GM18868 (cell line): Measurements from ENCODE around the gene SFXN4.
"Not testable (repeated sequence)": the region's sequence is repeated elsewhere in the genome, so short reads cannot be mapped to it uniquely, and the experiment has no call there.

ENCODE experiments used
- ATAC-seq: cut with Tn5 transposase; IDR thresholded peaks from one replicate; pipeline ENCODE4 v1.9.1; 2021; ENCODE audit warnings: mild to moderate bottlenecking, moderate library complexity; ENCODE audit not compliant: unreplicated experiment

The SFXN4 gene

DNA sequence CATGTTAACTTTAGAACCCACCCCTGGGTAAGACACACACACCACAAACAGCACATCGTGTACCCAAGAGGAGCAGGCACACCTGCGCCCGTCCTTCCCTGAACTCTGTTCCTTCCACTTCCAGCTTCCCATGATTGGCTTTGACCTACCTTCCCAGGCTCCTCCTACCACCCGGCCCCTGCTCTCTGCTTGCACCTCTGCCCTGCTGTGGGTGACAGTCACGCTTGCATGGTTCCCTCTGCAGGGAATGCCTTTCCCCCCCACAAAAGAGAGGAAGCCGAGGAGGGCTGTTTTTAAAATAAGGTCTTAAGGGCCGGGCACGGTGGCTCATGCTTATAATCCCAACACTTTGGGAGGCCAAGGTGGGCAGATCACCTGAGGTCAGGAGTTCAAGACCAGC, 16.4 kb downstream of the SFXN4 start:
- ATAC-seq: no peak

- no peak for ATAC-seq
Observed at GRCh38 chr10:119143657-119144056, 21.9 kb downstream of the SFXN4 start.

GRCh38 chr10:119140603-119141245, 24.8 kb downstream of the SFXN4 start:
- no peak for ATAC-seq

DNA sequence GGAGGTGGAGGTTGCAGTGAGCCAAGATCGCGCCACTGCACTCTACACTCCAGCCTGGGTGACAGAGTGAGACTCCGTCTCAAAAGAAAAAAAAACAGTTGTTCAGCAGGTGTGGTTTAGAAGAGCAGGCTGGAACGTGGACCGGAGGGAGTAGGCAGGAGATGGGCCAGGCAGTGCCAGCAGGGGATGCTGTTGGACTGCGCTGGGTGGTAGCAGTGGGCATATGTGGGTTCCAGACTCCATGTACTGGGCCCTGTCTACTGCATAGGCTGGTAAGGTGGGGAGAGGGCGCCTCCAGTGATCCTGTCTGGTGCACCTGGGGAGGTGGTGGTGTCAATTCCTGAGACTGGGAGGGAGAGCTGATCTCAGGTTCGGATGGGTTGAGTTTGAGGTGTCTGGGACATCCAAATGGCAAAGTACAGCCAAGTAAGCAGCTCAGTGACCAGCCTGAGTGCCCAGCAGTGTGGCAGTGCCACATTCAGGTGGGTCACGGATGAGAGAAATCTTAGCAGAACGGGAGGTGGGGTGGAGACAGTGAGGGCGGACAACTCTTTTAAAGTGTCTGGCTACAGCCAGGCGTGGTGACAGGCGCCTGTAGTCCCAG, 25.9 kb downstream of the SFXN4 start:
- no peak for ATAC-seq

DNA sequence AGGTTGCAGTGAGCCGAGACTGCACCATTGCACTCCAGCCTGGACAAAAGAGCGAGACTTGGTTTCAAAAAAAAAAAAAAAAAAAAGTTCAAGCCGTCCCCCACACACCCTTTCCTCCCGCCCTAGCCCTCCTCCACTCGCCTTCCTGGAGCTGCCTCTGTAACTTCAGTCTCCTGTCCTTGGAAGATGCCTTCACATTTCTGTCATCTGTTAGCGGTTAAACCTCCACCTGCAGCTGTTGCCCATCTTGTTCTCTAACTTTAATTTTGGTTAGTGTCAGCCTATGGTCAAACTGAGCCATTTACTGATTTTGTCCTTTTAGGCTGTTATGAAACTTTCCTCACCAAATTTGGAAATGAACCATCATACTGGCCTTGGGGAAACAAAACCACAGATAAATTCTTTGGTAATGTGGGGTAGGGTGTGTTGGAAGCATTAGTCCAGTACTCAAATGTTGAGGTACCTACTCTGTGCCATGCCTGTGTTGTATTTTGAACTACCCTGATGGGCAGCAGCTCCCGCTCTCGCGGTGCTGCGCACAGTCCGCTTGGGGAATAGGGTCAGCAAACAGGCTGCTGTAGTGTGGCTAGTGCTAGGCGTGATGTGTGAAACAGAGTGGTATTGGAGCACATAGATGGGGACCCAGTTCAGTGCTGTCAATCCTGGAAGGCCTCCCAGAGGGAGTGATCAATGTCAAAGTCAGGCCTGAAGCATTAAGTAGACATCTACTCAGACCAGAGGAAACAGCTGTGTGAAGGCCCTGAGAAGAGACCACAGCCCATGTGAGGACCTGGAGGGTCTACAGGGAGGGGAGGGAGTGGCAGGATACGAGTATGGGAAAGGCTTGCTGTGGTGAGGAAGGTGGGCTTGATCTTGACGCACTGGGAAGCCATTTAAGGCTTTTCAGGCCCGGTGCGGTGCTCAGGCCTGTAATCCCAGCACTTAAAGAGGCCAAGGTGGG, 26.9 kb downstream of the SFXN4 start:
- ATAC-seq: no peak

GRCh38 chr10:119137878-119138277, 27.6 kb downstream of the SFXN4 start:
- not testable (repeated sequence) for ATAC-seq

- no peak for ATAC-seq
Observed at GRCh38 chr10:119136084-119136483, 29.4 kb downstream of the SFXN4 start.

DNA sequence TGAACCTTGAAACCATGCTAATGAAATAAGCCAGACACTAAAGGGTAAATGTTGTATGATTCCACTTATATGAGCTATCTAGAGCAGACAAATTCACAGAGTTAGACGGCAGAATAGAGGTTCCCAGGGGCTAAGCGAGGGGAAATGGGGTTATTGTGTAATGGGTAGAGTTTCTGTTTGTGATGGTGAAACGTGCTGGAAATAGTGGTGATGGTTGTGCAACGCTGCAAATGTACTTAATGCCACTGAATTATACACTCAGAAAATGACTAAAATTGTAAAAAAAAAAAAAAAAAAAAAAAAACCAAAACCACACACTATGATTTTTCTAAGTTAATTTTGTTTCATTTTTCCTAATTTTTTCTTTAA, 30.0 kb downstream of the SFXN4 start:
- no peak for ATAC-seq

GRCh38 chr10:119133949-119134348, 31.6 kb downstream of the SFXN4 start:
- ATAC-seq: no peak

DNA sequence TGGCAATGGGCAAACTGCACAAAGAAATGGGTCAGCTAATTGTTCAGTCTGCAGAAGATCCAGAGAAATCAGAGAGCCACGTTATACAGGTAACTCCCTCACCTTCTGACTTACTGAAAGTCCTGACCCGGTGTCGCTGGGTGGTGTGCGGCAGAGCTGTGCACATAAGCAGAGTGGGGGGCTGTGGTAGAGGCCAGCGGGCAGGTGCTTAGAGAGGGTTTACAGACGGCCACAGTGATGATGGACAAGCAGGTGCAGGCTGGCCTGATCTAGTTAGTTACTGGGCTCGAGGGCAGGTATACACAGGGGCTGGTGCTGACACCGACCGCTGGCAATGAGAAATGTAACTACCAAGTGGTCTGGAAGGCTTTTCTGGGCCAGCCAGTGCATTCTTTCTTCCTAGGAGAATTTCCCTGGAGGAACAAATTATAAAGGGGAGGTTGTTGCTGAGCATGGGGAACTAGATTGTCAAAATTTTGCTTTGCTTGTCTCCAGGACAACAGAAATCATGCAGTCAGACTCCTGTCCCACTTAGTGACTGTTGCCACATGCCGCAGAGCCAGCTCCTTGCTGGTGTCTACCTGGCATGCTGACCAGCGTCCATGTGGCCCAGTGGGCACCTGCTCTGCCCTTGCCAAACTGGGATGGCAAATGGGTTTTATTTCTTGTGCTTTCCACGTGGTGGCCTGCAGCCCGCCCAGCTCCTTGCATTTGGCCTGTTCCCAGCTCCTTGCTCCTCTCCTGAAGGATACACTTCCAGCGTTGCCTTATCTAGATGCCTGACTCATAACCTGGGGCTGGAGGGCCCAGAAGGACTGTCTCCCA, 32.8 kb downstream of the SFXN4 start:
- no peak for ATAC-seq

GRCh38 chr10:119131512-119132240, 33.8 kb downstream of the SFXN4 start:
- ATAC-seq: peak; percentile 77

- no peak for ATAC-seq
Observed at GRCh38 chr10:119129721-119130120, 35.8 kb downstream of the SFXN4 start.

DNA sequence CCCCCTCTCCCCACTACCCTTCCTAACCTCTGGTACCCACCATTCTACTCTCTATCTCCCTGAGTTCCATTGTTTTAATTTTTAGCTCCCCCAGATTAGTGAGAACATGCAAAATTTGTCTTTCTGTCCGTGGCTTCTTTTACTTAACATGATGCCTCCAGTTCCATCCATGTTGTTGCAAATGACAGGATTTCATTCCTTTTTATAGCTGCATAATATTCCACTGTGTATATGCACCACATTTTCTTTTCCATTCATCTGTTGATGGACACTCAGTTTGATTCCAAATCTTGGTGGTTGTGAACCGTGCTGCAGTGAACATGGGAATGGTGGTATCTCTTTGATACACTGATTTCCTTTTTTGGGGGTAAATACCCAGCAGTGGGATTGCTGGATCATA, 39.6 kb downstream of the SFXN4 start:
- no peak for ATAC-seq

- ATAC-seq: no peak
Observed at GRCh38 chr10:119120875-119121274, 44.6 kb downstream of the SFXN4 start.

- peak; percentile 93 for ATAC-seq
Observed at GRCh38 chr10:119120413-119120867, 45.1 kb downstream of the SFXN4 start.

GRCh38 chr10:119119400-119119799, 46.1 kb downstream of the SFXN4 start:
- no peak for ATAC-seq

DNA sequence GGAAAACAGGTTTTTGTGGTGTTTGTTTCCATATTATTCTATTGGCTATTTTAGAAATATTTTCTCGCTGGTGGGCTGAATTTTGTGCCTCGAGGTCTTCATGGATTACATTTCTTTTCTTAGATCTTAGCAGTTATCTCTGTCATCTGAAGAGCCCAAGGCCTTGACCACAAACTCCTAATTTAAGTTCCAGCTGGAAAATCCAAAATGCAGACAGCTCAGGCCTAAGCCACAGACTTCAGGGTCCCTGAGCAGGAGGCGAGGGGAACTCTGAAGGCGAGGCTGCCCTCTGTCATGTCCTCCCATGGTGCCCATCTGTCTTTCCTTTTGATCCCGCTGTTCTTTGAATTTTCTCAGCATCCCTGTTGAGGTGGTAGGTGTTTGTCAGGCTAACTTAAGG, 47.3 kb downstream of the SFXN4 start:
- no peak for ATAC-seq

- no peak for ATAC-seq
Observed at GRCh38 chr10:119116326-119116951, 49.1 kb downstream of the SFXN4 start.

GRCh38 chr10:119115926-119116325, 49.6 kb downstream of the SFXN4 start:
- no peak for ATAC-seq
